H1 (cell line): ENCODE measurements around the gene LOC128125822.
A peak's percentile ranks its signal among the peaks of the same experiment; 100 is the strongest.

Experiments
- CTCF ChIA-PET: fragments of 300-600 bp; sonication (Branson Sonifier 250); formaldehyde crosslinking; loops from one replicate; lab custom pipeline; 2021; ENCODE audit not compliant: partially characterized antibody; lab: Charles Lee
- POLR2A ChIA-PET: fragments of 300-600 bp; sonication (Branson Sonifier 250); formaldehyde crosslinking; loops from one replicate; lab custom pipeline; 2021; ENCODE audit warnings: inconsistent platforms; ENCODE audit not compliant: partially characterized antibody; lab: Charles Lee
- DNase-seq, 2 experiments: peaks; one replicate each; pipeline versions ENCODE4 v3.0.0 to v3.0.0-alpha.2; 2010 to 2022; ENCODE audit warnings: low spot score in 2 of 2, low read depth in 1 of 2, mixed read lengths in 1 of 2
- FAIRE-seq: peaks from 2 replicates; lab custom pipeline; 2011; peaks lifted over from hg19 to GRCh38; lab: Jason Lieb, UNC
- H2AFZ ChIP-seq: 2 replicates; pipeline ENCODE4 v1.8.1; 2012; ENCODE audit warnings: low read length, inconsistent platforms
- H2AK5ac ChIP-seq: 2 replicates; pipeline ENCODE4 v1.6.1; 2013; ENCODE audit warnings: low read depth, low read length
- H2BK120ac ChIP-seq: replicated peaks from 2 replicates; pipeline ENCODE3; 2013; ENCODE audit warnings: low read depth, low read length, inconsistent platforms
- H2BK12ac ChIP-seq: 2 replicates; pipeline ENCODE4 v1.6.1; 2013; ENCODE audit warnings: low read depth, low read length
- H2BK15ac ChIP-seq: 2 replicates; pipeline ENCODE4 v1.6.1; 2013; ENCODE audit warnings: low read length
- H2BK20ac ChIP-seq: 2 replicates; pipeline ENCODE4 v1.6.1; 2013; ENCODE audit warnings: low read length
- H2BK5ac ChIP-seq: 2 replicates; pipeline ENCODE4 v1.6.1; 2013; ENCODE audit warnings: low read depth, low read length
- H3K14ac ChIP-seq: 2 replicates; pipeline ENCODE4 v1.6.1; 2013; ENCODE audit warnings: inconsistent platforms; ENCODE audit not compliant: insufficient read length
- H3K18ac ChIP-seq: 2 replicates; pipeline ENCODE4 v1.6.1; 2013; ENCODE audit warnings: low read length; ENCODE audit errors: extremely low read depth
- H3K23ac ChIP-seq: 2 replicates; pipeline ENCODE4 v1.6.1; 2013; ENCODE audit warnings: inconsistent platforms; ENCODE audit not compliant: insufficient read length
- H3K23me2 ChIP-seq: 2 replicates; pipeline ENCODE4 v1.6.1; 2013; ENCODE audit warnings: low read depth, low read length
- H3K27ac ChIP-seq: 2 replicates; pipeline ENCODE4 v1.6.1; 2011; ENCODE audit warnings: low read depth, low read length, inconsistent platforms
- H3K27me3 ChIP-seq, 4 experiments: replicated peaks in 1 of 4; 1 replicate in 1 of 4; 2 replicates in 3 of 4; pipeline versions ENCODE4 v1.6.1 to v1.8.1; 2011 to 2013; ENCODE audit warnings: low read length in 3 of 4, mild to moderate bottlenecking in 3 of 4, inconsistent platforms in 2 of 4, mixed read lengths in 2 of 4, moderate library complexity in 1 of 4; ENCODE audit not compliant: control insufficient read depth in 3 of 4, insufficient read depth in 3 of 4; ENCODE audit errors: extremely low read depth in 1 of 4
- H3K36me3 ChIP-seq, 4 experiments: 2 replicates each; pipeline versions ENCODE4 v1.6.1 to v1.8.1; 2011 to 2013; ENCODE audit warnings: mild to moderate bottlenecking in 4 of 4, low read length in 3 of 4, moderate library complexity in 2 of 4, control low read depth in 1 of 4, inconsistent platforms in 1 of 4; ENCODE audit not compliant: insufficient read depth in 4 of 4, control insufficient read depth in 2 of 4
- H3K4ac ChIP-seq: replicated peaks from 2 replicates; pipeline ENCODE3; 2013; ENCODE audit warnings: low read length, low read depth, mixed read lengths, inconsistent platforms; ENCODE audit not compliant: insufficient read length
- H3K4me1 ChIP-seq, 4 experiments: replicated peaks in 1 of 4; 1 replicate in 1 of 4; 2 replicates in 3 of 4; pipeline versions ENCODE4 v1.6.1 to v1.8.1; 2011 to 2013; ENCODE audit warnings: low read length in 3 of 4, inconsistent platforms in 2 of 4, mixed read lengths in 1 of 4; ENCODE audit not compliant: insufficient read depth in 4 of 4, control insufficient read depth in 3 of 4
- H3K4me2 ChIP-seq, 2 experiments: 2 replicates each; pipeline versions ENCODE4 v1.6.1 to v1.8.1; 2011 to 2013; ENCODE audit warnings: low read depth in 2 of 2, low read length in 2 of 2, control low read depth in 1 of 2, inconsistent platforms in 1 of 2, mild to moderate bottlenecking in 1 of 2; ENCODE audit not compliant: insufficient read depth in 1 of 2
- H3K4me3 ChIP-seq, 4 experiments: fragments of 200-600, 300-600 bp in 1 of 4; sonication (generic), shearing (Covaris generic), sonication (Bioruptor Twin) in 1 of 4; 2 replicates each; pipeline versions ENCODE4 v1.5.1 to v1.8.1; 2011 to 2016; ENCODE audit warnings: low read length in 4 of 4, low read depth in 3 of 4, control low read depth in 2 of 4, inconsistent platforms in 2 of 4, mild to moderate bottlenecking in 2 of 4, mixed read lengths in 1 of 4, moderate library complexity in 1 of 4; ENCODE audit not compliant: insufficient read depth in 2 of 4; ENCODE audit errors: extremely low read depth in 1 of 4
- H3K56ac ChIP-seq: replicated peaks from 2 replicates; pipeline ENCODE3; 2013; ENCODE audit warnings: low read depth, mild to moderate bottlenecking, mixed read lengths, low read length, inconsistent platforms; ENCODE audit not compliant: insufficient read length
- H3K79me1 ChIP-seq: 2 replicates; pipeline ENCODE4 v1.6.1; 2013; ENCODE audit warnings: low read depth, low read length, control low read depth
- H3K79me2 ChIP-seq, 2 experiments: 2 replicates each; pipeline versions ENCODE4 v1.6.1 to v1.8.1; 2012 to 2013; ENCODE audit warnings: low read length in 2 of 2, mild to moderate bottlenecking in 2 of 2, inconsistent platforms in 1 of 2; ENCODE audit not compliant: insufficient read depth in 2 of 2, control insufficient read depth in 1 of 2
- H3K9ac ChIP-seq, 4 experiments: replicated peaks in 1 of 4; 1 replicate in 1 of 4; 2 replicates in 3 of 4; pipeline versions ENCODE4 v1.6.1 to v1.8.1; 2011 to 2013; ENCODE audit warnings: low read depth in 3 of 4, low read length in 3 of 4, control low read depth in 2 of 4, mild to moderate bottlenecking in 2 of 4, moderate library complexity in 2 of 4, inconsistent platforms in 1 of 4; ENCODE audit errors: extremely low read depth in 1 of 4
- H3K9me3 ChIP-seq, 2 experiments: 2 replicates each; pipeline versions ENCODE4 v1.6.1 to v1.8.1; 2012 to 2013; ENCODE audit warnings: mild to moderate bottlenecking in 2 of 2, moderate library complexity in 2 of 2, control low read depth in 1 of 2, inconsistent platforms in 1 of 2, low read depth in 1 of 2, low read length in 1 of 2, mixed read lengths in 1 of 2; ENCODE audit not compliant: insufficient read depth in 2 of 2
- H4K20me1 ChIP-seq, 2 experiments: replicated peaks in 1 of 2; 2 replicates each; pipeline versions ENCODE3 to v1.8.1; 2011 to 2013; ENCODE audit warnings: inconsistent platforms in 2 of 2, low read length in 2 of 2, mild to moderate bottlenecking in 1 of 2; ENCODE audit not compliant: insufficient read depth in 2 of 2, control insufficient read depth in 1 of 2
- H4K5ac ChIP-seq: 2 replicates; pipeline ENCODE4 v1.6.1; 2013; ENCODE audit warnings: low read length, low read depth, mixed read lengths, inconsistent platforms; ENCODE audit not compliant: insufficient read length
- H4K8ac ChIP-seq: 2 replicates; pipeline ENCODE4 v1.8.0; 2013; ENCODE audit warnings: mild to moderate bottlenecking, moderate library complexity, low read length, inconsistent platforms; ENCODE audit not compliant: insufficient read depth; ENCODE audit errors: extremely low read depth
- H4K91ac ChIP-seq: replicated peaks from 2 replicates; pipeline ENCODE3; 2013; ENCODE audit warnings: low read length, mixed read lengths, inconsistent platforms; ENCODE audit not compliant: insufficient read length
- EZH2 ChIP-seq: fragments of 200-600 bp; sonication (generic); IDR thresholded peaks from 2 replicates; pipeline ENCODE4 v1.7.1; 2012; ENCODE audit warnings: low read depth, mild to moderate bottlenecking, moderate library complexity, low read length, inconsistent platforms; ENCODE audit not compliant: severe bottlenecking
- TAF7 ChIP-seq: optimal IDR thresholded peaks from 2 replicates; pipeline ENCODE3; 2011; ENCODE audit warnings: low read depth, mild to moderate bottlenecking, inconsistent platforms, low read length, moderate library complexity, borderline replicate concordance
- WGBS, 2 experiments: shearing (Covaris generic) in 1 of 2; methylation state at CpG; one replicate each; pipeline versions ENCODE4 v1.1.6 to v1.1.7; 2013 to 2015; ENCODE audit warnings: low lambda C conversion rate in 2 of 2, mixed read lengths in 2 of 2, inconsistent platforms in 1 of 2, low coverage in 1 of 2, missing lambda C conversion rate in 1 of 2; ENCODE audit not compliant: insufficient replicate concordance in 2 of 2, insufficient coverage in 1 of 2, insufficient read length in 1 of 2; ENCODE audit errors: extremely low coverage in 1 of 2, missing lambda C conversion rate in 1 of 2; 5-methylcytosine and 5-hydroxymethylcytosine counted together

The LOC128125822 gene

DNA sequence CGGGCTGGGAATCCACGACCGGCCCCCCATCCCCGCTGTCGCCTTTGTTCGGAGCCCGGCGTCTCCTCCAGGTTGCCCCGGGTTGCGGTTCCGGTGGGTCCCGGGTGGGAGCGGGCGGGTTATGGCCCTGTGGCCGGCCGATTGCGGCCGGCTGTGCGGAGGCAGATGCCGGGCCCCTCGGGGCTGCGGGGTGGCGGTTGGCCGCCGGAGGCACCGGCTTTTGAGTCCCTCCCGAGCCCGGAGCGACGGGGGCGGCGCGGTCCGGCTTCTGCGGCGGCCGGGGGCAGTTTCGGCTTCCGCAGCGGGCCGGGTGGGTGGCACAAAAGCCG is 431 bp downstream of the LOC128125822 start:
- Histone ChIP-seq H2BK20ac (no peak overlapping the region), H3K4me3 (peak overlapping the region; percentile 81 to 85 (median 82)), H3K14ac (no peak overlapping the region), H3K79me1 (no peaks in the 10 kb centered on the region), H3K23ac (no peak overlapping the region), H3K56ac (peak overlapping the region; percentile 84), H2BK12ac (no peak overlapping the region), H3K27ac (peak overlapping the region; percentile 98), H3K36me3 (peaks cover 7 to 17% (median 14%) of the 10 kb centered on the region in 4 experiments; a peak in 7 of 8 replicates), H4K91ac (peak overlapping the region; percentile 83), H3K4me2 (peak overlapping the region; percentile 77 to 87), H2AFZ (no peak overlapping the region), H3K9me3 (no peaks in the 10 kb centered on the region), H3K27me3 (0 out of 7 replicates have a peak, but pooled peaks cover 0 to 2% (median under 1%) of the 10 kb centered on the region in 4 experiments), H2BK120ac (no peak overlapping the region), H3K18ac (peak overlapping the region; percentile 49; the same call in 1 of the 2 replicates), H2BK15ac (no peak overlapping the region), H3K4ac (peak overlapping the region; percentile 88), H4K8ac (peak overlapping the region; percentile 99; the same call in 1 of the 2 replicates), H2AK5ac (no peak overlapping the region), H4K20me1 (peaks cover 0 to 5% of the 10 kb centered on the region in 2 experiments), H3K4me1 (peaks cover 0 to 3% (median 0%) of the 10 kb centered on the region in 4 experiments; a peak in 1 of 7 replicates), H2BK5ac (peak overlapping the region; percentile 92), H4K5ac (peak overlapping the region; percentile 95), H3K79me2 (peaks cover 19 to 49% of the 10 kb centered on the region in 2 experiments), H3K9ac (peak overlapping the region; percentile 95 to 100 (median 98)), H3K23me2 (peaks cover 6% of the 10 kb centered on the region)
- no peak for FAIRE-seq
- POLR2A ChIA-PET: interaction anchor here (0.5 to 2.5 kb wide), 12 partner anchors 11 to 283 kb away, joined by 3 to 33 read pairs (median 4); partner anchors contain the start of gene PHF3
- 0% methylated on average over 6 of the region's 42 CpGs; no CpG with 5 or more reads in 1 of the 2 experiments for WGBS, 2 experiments
- DNase-seq: peak in 1 of 2 experiments; percentile 53
- no peak for TF ChIP-seq EZH2
- peak; percentile 11 for TF ChIP-seq TAF7
- CTCF ChIA-PET: interaction anchor here (1.2 to 1.6 kb wide), 2 partner anchors 8 to 25 kb away, joined by 6 to 9 read pairs; no protein-coding TSS in a partner anchor
